HG03432 (cell line): ENCODE measurements around the gene C1orf232.
A peak's percentile ranks its signal among the peaks of the same experiment; 100 is the strongest.

Experiments
- ATAC-seq: cut with Tn5 transposase; IDR thresholded peaks from one replicate; pipeline ENCODE4 v1.9.1; 2021; ENCODE audit warnings: mild to moderate bottlenecking, moderate library complexity; ENCODE audit not compliant: unreplicated experiment

The C1orf232 gene

DNA sequence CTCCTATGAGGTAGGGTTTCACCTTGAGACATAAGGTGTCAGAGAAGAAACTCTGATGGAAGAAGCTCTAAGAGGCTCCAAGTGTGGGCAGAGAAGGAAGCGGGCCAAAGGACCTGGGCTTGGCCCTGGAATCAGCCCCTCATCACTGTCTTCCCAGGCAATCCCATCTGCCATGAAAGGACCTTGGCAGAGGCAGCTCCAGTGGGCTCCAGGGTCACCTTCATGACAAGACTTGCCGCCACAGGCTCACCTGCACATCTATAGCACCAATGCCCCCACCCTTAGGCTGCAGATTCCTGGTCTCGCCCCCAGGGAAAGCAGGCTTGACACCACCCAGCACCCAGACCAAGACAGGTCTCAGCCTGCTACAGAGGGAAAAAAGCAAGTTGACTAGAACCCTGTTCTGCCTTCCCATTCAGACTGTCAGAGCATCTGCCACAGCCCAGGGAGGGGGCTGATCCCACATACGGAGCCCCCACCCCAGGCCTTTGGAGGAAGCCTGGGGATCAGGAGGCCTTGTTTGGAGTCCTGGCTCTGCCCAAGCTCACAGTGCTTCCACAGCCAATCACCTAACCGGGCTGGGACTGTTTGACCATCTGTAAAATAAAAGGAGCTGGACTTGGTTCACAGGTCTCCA is 10.4 kb downstream of the C1orf232 start:
- no peak for ATAC-seq

DNA sequence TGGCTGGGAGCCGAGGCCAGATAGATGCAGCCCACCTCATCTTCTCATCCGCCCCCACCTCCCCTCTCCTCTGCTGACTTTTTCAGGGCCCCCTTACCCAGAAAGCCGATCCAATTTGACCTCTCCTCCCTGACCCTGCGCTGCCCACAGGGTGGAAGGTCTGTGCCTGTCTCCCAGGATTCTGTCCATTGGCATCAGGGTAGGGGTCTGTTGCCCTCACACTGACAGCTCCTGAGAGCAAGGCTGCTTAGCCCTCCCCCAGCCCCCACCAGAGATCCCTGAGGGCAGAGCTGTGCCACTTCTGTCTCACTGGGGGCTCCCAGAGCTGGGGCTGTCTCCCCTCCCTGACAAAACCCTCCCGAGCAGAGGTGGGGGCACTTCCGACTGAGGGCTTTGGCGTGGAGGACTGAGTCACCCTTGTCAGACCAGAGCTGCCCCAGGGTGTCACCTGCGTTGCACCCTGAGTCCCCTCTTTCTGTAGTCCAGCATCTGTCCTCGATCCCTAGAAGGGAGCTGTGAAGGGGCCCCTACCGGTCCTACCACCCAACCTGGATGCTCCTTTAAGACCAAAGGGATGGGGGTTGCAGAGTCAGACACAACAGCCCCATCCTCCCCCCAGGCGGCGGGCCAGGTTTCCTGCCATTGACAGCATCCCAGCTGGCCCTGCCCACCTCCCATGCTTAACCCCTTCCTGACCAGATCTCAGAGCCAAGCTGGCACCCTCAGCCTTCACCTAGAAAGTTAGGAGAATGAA is 12.3 kb downstream of the C1orf232 start:
- no peak for ATAC-seq

DNA sequence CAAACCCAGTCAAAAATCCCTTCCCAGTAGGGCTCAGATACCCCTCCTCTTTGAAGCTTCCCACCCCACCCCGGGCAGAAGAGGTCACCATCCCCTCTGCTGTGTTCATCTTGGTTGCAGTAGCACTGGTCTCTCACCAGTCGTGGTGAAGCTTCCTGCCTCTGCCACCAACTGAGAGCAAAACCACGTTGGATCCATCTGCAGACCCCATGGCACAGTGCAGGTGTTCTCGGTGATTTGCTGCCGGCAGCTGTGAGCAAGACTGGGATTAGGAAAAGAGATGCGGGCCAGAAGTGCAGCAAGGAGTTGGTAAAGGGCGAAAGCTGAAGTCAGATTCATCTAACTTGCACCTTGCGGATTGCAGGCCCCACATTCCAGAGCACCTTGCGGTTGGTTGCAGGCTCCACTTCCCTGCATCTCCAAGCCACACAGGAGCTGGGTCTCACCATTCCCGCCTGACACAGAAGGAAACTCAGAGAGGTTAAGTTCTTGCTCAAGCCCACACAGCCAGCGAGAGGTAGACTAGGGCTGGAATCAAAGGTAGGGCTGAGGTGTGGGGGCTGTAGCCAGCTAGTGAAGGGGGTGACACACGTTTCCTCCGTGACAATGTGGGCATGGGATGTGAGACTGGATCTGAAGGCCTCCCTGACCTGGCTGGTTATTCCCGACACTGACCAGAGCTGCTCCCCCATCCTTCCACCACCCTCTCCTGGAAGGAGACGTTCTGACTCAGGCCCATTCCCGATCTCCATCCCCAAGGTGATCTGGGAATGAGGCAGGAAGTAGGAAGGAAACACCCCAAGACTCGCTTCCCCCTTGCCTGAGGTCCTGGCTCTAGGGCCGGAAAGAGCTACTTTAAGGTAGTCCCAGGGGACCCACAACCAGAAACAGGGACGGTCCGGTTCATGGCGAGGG is 13.1 kb downstream of the C1orf232 start:
- no peak for ATAC-seq

DNA sequence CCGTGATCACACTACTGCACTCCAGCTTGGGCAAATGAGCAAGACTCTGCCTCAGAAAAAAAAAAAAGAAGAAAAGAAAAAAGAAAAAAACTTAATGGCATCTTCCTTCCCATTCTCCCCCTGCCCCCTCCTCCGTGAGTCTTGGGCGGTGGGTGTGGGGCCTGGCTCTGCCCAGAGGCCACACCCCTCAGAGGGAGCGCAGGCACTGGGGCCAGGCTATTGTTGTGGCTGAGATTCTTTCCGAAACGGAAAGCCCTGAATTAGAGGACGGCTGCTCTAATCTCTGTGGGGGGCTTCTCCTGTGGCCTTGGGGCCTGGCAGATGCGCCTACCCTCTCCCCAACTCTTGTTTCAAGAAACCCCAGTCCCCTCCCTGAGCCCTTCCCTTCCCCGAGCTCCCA is 14.0 kb downstream of the C1orf232 start:
- ATAC-seq = no peak

DNA sequence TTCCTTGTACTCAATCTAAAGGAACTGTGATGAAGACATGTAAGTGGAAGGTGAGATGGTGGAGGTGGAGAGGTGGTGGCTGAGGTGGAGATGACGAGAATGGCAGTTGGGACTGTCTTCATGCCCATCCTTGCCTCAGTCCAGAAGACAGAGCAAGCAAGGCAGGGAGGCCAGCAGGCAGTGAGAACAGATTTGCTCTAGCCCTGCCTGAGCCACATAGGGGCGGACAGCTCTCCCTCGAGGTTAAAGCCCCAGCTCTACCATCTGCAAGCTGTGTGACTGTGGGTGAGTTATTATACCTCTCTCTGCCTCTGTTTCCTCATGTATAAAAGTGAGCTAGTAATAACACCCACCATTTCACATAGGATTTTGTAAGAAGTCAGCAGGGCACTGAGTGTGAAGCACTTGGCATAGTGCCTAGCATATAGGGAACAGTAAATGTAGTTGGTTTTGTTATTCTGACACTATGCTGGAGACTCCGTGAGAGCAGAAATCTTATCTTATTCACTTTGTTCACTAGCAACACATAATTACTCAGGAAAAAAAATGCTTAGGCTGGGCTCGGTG is 14.7 kb downstream of the C1orf232 start:
- ATAC-seq = no peak

DNA sequence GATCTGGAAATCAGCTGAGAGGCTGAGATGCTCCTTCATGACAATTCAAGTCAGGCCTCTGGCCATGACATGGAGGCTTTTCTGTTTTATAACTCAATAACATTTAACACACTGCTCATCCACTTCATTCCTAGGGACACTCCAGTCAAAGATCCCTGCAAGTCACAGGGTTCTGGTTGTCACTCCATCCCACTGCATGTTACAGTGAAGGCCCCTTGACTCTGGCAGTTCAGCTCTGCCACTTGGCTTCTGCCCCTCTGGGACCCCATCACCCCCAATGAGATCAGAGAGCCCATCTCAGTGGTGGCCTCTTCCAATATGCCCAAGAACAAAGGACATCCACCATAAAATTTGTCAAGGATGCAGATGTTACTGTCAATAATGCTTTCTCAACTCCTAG is 19.9 kb downstream of the C1orf232 start:
- ATAC-seq = no peak

DNA sequence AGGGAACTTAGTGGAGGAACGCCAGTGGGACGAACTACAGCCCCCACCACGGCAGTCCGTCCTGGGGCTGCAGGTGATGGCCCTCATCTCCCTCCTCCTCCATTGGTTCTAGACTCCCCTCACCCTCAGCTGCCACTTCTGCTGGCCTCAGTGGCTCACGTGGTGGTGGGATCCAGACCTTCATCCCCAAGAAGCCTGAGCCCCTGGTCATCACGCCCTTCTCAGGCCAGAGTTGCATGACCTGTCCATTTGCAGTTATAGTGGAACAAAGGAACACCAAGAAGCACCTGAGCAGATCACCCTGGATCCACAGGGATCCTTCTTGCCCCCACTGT is 22.8 kb downstream of the C1orf232 start:
- ATAC-seq = no peak

DNA sequence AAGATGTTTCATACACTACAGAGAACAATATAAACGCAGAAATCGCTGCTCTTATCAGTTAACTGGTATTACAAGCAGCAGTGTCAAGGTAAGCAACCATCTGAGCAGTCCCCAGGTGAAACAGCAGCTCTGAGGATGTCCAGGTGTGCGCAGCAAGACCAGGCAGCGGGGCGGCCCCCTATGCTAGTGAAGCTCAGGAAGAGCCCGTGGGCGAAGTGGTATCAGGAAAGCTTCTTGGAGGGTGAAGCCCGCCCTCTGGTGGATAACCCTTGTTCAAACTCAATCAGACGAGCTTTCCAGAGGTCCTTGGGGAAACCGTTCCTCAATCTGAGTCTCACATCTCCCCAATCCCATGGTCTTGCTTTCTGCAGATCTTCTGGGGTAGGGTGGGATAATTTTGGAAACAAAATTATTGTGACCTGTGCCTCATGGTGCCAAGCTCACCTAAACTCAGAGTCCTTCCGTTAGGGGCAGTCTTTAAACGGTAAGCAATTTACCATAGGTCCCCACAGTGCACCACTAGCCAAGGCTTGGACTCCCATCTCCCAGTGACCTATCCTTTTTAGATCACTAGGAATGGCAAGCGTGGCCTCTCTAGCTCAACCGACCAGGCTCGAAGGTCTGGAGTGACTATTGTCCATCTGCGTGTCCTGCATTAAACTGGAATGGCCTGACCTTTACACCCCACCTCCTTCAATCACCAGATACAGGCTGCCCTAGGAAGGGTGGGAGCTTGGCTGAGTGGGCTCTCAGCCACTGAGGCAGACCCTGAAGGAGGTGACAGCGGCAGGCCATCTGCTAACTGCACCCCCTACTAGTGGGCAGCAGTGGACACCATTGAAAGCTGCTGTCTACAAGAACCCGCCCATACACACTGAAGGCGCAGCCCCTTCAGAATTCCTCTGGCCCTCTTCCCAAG is 23.5 kb downstream of the C1orf232 start:
- no peak for ATAC-seq

DNA sequence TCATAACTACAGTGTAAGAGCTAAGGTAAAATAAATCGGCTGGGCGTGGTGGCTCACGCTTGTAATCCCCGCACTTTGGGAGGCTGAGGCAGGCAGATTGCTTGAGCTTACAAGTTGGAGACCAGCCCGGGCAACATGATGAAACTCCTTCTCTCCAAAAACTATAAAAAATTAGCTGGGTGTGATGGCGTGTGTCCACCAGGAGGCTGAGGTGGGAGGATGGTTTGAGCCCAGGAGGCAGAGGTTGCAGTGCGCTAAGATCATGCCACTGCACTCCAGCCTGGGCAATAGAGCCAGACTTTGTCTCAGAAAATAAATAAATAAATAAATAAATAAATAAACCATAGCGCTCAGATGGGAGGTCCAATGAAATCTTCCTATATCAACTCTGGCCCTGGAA is 26.6 kb downstream of the C1orf232 start:
- no peak for ATAC-seq

DNA sequence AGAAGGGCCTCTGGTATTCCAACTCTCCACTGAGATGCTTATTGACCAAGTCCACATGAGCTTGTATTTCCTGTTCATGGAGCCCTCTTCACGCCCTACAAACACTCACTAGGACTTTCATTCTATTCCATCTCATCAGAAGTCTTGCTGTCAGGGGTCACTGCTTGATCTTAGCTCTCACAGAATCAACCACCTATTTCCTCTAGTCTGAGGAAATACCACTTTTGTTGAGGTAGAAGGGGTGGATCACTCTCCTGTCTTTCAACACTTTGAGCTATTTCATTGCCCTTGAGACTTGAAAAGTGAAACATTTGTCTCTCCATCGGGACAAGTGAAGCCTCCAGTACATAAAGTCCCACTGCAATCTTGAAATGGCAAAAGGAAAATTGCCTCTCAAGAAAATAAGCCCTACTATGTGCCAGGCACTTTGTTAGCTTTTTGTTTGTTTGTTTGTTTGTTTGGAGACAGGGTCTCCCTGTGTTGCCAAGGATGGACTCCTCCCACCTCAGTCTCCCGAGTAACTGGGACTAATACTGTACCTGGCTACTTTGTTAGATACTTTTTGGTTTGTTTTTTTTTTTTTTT is 29.7 kb downstream of the C1orf232 start:
- no peak for ATAC-seq

DNA sequence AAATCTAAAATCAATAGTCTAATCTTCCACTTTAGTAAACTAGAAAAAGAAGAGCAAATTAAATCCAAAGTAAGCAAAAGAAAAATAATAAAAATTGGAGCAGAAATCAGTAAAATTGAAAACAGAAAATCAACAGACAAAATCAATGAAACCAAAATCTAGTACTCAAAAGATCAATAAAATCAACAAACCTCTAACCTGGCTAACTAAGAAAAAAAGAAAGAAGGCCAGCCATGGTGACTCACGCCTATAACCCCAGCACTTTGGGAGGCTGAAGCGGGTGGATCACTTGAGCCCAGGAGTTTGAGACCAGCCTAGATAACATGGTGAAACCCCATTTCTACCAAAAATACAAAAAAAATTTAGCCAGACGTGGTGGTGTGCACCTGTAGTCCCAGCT is 34.3 kb downstream of the C1orf232 start:
- no peak for ATAC-seq

DNA sequence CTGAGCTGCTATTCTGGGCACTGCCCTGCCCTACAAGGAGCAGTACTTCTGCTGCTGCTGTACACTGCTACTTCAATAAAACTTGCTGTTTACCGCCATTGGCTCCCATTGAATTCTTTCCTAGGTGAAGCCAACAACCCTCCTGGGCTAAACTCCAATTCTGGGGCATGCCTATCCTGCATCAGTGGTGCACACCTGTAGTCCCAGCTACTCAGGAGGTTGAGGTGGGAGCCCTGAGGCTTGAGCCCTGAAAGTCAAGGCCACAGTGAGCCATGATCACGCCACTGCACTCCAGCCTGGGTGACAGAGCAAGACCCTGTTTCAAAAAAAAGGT is 36.0 kb downstream of the C1orf232 start:
- ATAC-seq = no peak

DNA sequence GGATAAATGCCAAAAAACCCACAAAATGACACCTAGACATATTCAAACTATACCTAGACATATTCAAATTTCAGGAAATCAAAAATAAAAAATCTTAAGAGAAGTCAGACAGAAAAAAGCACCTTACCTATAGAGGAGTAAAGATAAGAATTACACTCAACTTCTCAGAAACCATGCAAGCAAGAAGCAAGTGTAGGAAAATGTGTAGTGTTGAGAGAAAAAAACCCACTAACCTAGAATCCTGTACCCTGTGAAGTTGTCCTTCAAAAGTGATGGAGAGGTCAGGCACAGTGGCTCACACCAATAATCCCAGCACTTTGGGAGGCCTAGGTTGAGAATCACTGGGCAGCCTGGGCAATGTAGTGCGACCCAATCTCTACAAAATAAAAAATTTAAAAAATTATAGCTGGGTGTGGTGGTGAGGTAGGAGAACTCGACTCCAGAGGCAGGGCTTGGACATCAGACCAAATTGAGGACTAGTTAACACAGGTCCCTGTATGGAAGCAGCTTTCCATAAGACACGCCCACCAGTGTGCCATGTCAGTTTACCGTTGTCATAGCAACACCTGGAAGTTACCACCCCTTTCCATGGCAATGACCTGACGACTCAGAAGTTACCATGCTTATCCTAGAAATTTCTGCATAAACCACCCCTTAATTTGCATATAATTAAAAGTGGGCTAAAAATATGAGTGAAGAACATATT is 36.5 kb downstream of the C1orf232 start:
- ATAC-seq = no peak

DNA sequence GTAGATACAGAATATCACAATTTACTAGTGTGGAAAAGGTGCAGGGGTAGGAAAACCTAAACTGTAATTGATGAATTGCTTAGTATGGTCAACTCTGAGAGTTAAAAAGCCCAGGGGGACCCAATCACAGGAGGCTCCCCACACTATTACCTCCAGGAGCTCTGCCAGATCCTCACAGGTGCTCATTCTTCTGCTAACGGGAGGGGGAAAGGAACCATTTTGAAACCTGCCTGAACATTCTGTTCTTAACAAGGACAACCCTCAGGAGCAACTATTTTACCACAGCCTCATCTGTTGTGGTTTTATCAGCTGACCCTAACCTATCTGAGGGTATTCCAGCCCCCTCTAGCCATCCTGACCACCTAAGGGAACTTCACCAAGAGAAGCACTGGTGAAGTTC is 38.1 kb downstream of the C1orf232 start:
- ATAC-seq = no peak

DNA sequence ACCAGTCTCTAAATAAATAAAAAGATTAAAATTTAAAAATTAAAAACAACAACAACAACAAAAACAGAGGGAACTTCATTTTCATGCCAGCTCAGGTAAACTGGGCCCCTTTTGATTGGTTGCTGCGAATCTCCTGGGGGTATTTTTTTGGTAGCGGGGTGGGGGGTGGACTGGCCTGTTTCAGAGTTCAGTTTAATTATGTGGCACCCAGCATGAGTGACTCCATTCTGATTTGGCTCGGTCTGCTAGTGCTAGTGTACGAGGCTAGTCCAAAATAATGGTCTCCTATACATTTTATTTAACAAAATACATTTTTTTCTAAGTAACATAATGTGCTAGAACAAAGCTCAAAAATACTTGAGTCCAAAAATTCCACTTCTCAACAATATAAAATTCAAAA is 39.0 kb downstream of the C1orf232 start:
- ATAC-seq = no peak

DNA sequence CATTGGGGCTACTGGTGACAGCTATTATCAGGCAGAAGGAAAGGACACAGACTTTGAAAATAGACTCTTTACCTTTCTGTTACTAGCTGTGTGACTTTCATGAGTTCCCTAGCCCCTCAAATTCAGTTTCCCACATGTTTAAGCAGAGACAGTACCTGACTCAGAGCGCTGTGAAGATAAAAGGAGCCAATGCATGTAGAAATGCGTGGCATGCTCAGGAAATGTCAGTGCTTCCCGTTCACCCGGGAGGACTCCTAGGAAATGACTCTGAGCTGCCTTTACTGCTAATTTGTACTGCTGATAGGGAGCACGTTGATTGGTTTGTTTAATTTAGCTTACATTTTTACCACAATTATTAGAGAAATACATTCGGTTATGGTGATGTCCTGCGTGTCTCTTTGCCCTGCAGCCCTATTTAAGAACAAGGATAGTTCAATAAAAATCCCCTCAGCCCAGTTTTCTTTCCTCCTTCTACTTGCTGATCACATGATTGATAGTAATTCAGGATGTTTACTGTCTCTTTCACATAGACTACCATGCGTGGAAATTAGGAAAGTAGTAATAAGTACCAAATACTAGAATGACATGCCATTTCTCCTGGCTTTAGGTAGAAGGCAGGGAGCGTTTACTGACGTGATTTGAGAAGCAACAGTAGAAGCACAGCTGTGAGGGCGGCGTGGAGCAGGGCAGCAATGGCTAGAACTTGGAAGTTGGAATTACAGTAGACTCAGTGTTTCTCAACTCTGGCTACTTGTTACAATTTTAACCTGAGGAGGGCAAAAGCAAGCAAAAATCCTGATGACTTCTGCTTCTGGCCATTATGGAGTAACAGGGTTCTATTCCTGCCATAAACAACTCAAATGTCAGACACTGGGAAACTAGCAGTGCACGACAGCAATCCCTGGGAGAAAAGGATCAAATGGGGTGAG is 41.3 kb downstream of the C1orf232 start:
- ATAC-seq = no peak

DNA sequence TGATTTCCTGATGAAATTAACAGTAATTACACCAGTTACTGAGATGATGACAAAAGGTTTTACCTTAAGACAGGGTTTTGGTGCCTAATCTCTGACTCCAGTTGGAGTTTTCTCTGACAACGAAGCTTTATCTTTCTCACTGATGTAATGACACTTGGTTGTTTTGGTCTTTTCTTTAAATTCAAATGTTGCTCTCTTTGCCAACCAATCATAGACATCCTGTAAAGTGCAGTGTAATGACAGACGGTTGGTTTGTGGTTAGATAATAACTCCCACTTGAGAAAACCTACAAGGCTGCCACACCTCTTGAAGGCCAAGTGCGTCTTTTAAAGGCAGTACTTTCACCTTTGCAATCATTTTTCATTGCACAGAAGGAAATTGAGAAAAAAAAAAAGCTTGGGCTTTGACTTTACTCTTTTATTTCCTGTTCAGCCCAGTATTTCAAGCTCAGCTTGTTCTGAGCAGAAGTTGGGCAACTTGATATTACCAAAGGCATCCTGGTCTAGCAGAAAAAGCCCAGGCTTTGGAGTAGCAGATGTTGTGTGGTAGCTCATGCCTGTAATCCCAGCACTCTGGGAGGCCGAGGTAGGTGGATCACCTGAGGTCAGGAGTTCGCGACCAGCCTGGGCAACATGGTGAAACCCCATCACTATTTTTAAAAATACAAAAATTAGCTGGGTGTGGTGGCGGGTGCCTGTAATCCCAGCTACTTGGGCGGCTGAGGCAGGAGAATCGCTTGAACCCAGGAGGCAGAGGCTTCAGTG is 42.3 kb downstream of the C1orf232 start:
- peak; percentile 56 for ATAC-seq

DNA sequence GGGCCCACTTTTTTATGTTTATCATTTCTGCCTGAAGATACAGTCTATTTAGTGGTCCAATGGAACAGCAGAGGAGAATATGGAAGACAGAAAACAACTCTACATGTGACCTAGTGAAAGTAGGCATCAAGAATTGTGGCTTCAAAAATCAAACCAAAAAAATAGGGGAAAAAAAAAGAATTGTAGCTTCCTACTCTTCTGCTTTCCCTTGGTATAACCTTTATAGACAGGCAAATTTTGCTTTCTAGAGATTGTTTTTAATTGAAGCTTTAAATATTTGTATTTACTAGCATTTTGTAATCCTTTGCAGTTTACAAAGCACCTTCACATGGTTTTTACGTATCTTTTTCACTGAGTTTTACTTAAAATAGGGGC is 42.8 kb downstream of the C1orf232 start:
- no peak for ATAC-seq
